ENCODE results near the gene HAUS3.
A peak's percentile ranks its signal among the peaks of the same experiment; 100 is the strongest.

Gene HAUS3

GRCh38 chr4:2241410-2242353 is at the start of gene HAUS3, which contains the start of gene POLN:
TSS of gene HAUS3 (minus strand) at chr4:2242121. CDS start at chr4:2240946, 1,175 bp downstream.
TSS of gene POLN (minus strand) at chr4:2242121. CDS start at chr4:2229231, 12,890 bp downstream.
- DNase-seq, result peak; percentile 77 to 99 (median 97)

GRCh38 chr4:2290974-2291704 is 49.2 kb upstream of the HAUS3 start:
- peak in 7 of 58 donors; percentile 14 to 55 (median 27) for DNase-seq

GRCh38 chr4:2290488-2290887 is 48.6 kb upstream of the HAUS3 start:
- DNase-seq, result no peak

- DNase-seq, result no peak
Measured at GRCh38 chr4:2289955-2290333, 48.0 kb upstream of the HAUS3 start.

GRCh38 chr4:2289311-2289954 is 47.5 kb upstream of the HAUS3 start:
- no peak for DNase-seq

GRCh38 chr4:2288051-2288541 is 46.2 kb upstream of the HAUS3 start:
- DNase-seq, result no peak

GRCh38 chr4:2287594-2287915 is 45.6 kb upstream of the HAUS3 start:
- DNase-seq, result no peak

- peak in 1 of 58 donors; percentile 22 for DNase-seq
Measured at GRCh38 chr4:2286904-2287593, 45.1 kb upstream of the HAUS3 start.

GRCh38 chr4:2285613-2286381 is 43.9 kb upstream of the HAUS3 start:
- DNase-seq, result no peak

- DNase-seq, result no peak
Measured at GRCh38 chr4:2284934-2285612, 43.2 kb upstream of the HAUS3 start.

- DNase-seq, result no peak
Measured at GRCh38 chr4:2284161-2284933, 42.4 kb upstream of the HAUS3 start.

GRCh38 chr4:2283199-2283711 is 41.3 kb upstream of the HAUS3 start:
- no peak for DNase-seq

- no peak for DNase-seq
Measured at GRCh38 chr4:2281575-2282343, 39.8 kb upstream of the HAUS3 start.

GRCh38 chr4:2280531-2281300 is 38.8 kb upstream of the HAUS3 start:
- peak in 17 of 58 donors; percentile 13 to 62 (median 33) for DNase-seq

- no peak for DNase-seq
Measured at GRCh38 chr4:2277956-2278355, 36.0 kb upstream of the HAUS3 start.

GRCh38 chr4:2276581-2277325 is 34.8 kb upstream of the HAUS3 start:
- DNase-seq, result no peak
